SU-DHL-6 (cell line): Measurements from ENCODE around the gene PACS2.
A peak's percentile ranks its signal among the peaks of the same experiment; 100 is the strongest.

ENCODE experiments used
- H2AFZ ChIP-seq: fragments of 200-600 bp; sonication (generic); 2 replicates; pipeline ENCODE4 v1.6.1; 2014; ENCODE audit warnings: low read depth, mild to moderate bottlenecking, moderate library complexity, mixed read lengths, antibody characterized with exemption, low read length; ENCODE audit not compliant: severe bottlenecking
- H3F3A ChIP-seq: fragments of 200-600 bp; shearing (Covaris generic); 2 replicates; pipeline ENCODE4 v1.6.0; 2016; ENCODE audit warnings: antibody characterized with exemption, mild to moderate bottlenecking; ENCODE audit not compliant: insufficient read depth
- H3K27ac ChIP-seq: fragments of 200-600 bp; sonication (generic); 2 replicates; pipeline ENCODE4 v1.5.1; 2016; ENCODE audit warnings: low read depth, mild to moderate bottlenecking, low read length, moderate library complexity, mixed read lengths
- H3K27me3 ChIP-seq: fragments of 200-600 bp; sonication (generic), shearing (Covaris generic); 2 replicates; pipeline ENCODE4 v1.6.0; 2014; ENCODE audit warnings: mild to moderate bottlenecking, low read length
- H3K36me3 ChIP-seq: fragments of 200-600 bp; sonication (generic); 2 replicates; pipeline ENCODE4 v1.6.1; 2014; ENCODE audit warnings: mild to moderate bottlenecking, low read length, mixed read lengths
- H3K4me2 ChIP-seq: fragments of 300-600, 200-600 bp; shearing (Covaris generic), sonication (generic); 2 replicates; pipeline ENCODE4 v1.6.0; 2014; ENCODE audit warnings: low read length, low read depth, mild to moderate bottlenecking; ENCODE audit not compliant: poor library complexity, severe bottlenecking
- H3K4me3 ChIP-seq: fragments of 200-600 bp; sonication (generic); 2 replicates; pipeline ENCODE4 v1.5.1; 2014; ENCODE audit warnings: antibody characterized with exemption, low read length, mild to moderate bottlenecking, mixed read lengths; ENCODE audit not compliant: insufficient read depth, poor library complexity, severe bottlenecking
- H3K79me2 ChIP-seq: fragments of 200-600 bp; sonication (generic); 2 replicates; pipeline ENCODE4 v1.6.1; 2014; ENCODE audit warnings: mild to moderate bottlenecking, low read length, moderate library complexity; ENCODE audit not compliant: insufficient read depth
- H3K9ac ChIP-seq: fragments of 200-600 bp; sonication (generic); 2 replicates; pipeline ENCODE4 v1.7.0; 2014; ENCODE audit warnings: mild to moderate bottlenecking, low read length
- H3K9me2 ChIP-seq: fragments of 200-600 bp; sonication (generic); replicated peaks from 2 replicates; pipeline ENCODE4 v1.6.1; 2014; ENCODE audit warnings: low read length; ENCODE audit not compliant: insufficient read depth
- H3K9me3 ChIP-seq: fragments of 200-600 bp; sonication (generic); 2 replicates; pipeline ENCODE4 v1.6.1; 2014; ENCODE audit warnings: low read length, mixed read lengths; ENCODE audit not compliant: insufficient read depth
- H4K20me1 ChIP-seq: fragments of 200-600 bp; sonication (generic); 2 replicates; pipeline ENCODE4 v1.6.1; 2014; ENCODE audit warnings: low read depth, mild to moderate bottlenecking, antibody characterized with exemption, low read length, moderate library complexity, mixed read lengths
- EZH2phosphoT487 ChIP-seq: fragments of 200-600 bp; sonication (generic), shearing (Covaris generic); conservative IDR thresholded peaks from 2 replicates; pipeline ENCODE4 v1.6.1; 2018; ENCODE audit warnings: mild to moderate bottlenecking, antibody characterized with exemption, low read length, moderate library complexity, mixed read lengths
- TF ChIP-seq, protein P1 (sequence below): fragments of 200-600 bp; sonication (generic); IDR thresholded peaks from one replicate; pipeline ENCODE4 v1.5.1; 2017; ENCODE audit warnings: antibody characterized with exemption, mild to moderate bottlenecking, low read length, moderate library complexity; ENCODE audit not compliant: insufficient read depth, poor library complexity, severe bottlenecking

The PACS2 gene

DNA sequence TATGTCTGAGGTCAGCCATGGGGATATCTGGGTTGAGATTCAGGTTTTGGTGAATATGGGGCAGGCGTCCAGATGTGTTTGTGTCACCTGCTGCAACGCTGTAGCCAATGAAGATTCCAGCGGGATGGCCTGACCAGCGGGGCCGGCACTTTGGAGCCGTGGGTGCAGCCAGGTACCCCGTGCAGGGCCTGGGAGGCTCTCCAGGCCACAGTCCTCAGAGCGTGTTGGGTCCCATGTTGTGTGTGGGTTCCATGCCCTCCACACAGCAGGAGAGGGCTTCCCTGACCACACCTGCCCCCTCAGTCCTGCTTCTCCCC is 80.9 kb downstream of the PACS2 start:
- H3K27ac ChIP-seq: no peak overlapping the region
- H3K4me2 ChIP-seq: no peak overlapping the region
- no peaks in the 10 kb centered on the region for H3K36me3 ChIP-seq
- no peak overlapping the region for H2AFZ ChIP-seq
- no peaks in the 10 kb centered on the region for H3K27me3 ChIP-seq
- no peaks in the 10 kb centered on the region for H3K9me3 ChIP-seq
- H3K9me2 ChIP-seq: no peaks in the 10 kb centered on the region
- no peak overlapping the region for H3K4me3 ChIP-seq
- no peaks in the 10 kb centered on the region for H4K20me1 ChIP-seq
- H3K79me2 ChIP-seq: peaks cover 14% of the 10 kb centered on the region; the same call in 1 of the 2 replicates
- H3K9ac ChIP-seq: no peak overlapping the region
- TF ChIP-seq EZH2phosphoT487: no peak
- TF ChIP-seq, protein P1, sequence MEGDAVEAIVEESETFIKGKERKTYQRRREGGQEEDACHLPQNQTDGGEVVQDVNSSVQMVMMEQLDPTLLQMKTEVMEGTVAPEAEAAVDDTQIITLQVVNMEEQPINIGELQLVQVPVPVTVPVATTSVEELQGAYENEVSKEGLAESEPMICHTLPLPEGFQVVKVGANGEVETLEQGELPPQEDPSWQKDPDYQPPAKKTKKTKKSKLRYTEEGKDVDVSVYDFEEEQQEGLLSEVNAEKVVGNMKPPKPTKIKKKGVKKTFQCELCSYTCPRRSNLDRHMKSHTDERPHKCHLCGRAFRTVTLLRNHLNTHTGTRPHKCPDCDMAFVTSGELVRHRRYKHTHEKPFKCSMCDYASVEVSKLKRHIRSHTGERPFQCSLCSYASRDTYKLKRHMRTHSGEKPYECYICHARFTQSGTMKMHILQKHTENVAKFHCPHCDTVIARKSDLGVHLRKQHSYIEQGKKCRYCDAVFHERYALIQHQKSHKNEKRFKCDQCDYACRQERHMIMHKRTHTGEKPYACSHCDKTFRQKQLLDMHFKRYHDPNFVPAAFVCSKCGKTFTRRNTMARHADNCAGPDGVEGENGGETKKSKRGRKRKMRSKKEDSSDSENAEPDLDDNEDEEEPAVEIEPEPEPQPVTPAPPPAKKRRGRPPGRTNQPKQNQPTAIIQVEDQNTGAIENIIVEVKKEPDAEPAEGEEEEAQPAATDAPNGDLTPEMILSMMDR: no peak
- no peaks in the 10 kb centered on the region; the same call in 1 of the 2 replicates for H3F3A ChIP-seq

GRCh38 chr14:105397350-105397931 is 82.9 kb downstream of the PACS2 start:
- peaks cover 14% of the 10 kb centered on the region; the same call in 1 of the 2 replicates for H3K79me2 ChIP-seq
- H3K27me3 ChIP-seq: no peaks in the 10 kb centered on the region
- TF ChIP-seq, protein P1: no peak
- no peak for TF ChIP-seq EZH2phosphoT487
- H4K20me1 ChIP-seq: no peaks in the 10 kb centered on the region
- H3K9ac ChIP-seq: peak overlapping the region; percentile 82
- H3F3A ChIP-seq: no peaks in the 10 kb centered on the region; the same call in 1 of the 2 replicates
- peak overlapping the region; percentile 84 for H3K4me2 ChIP-seq
- no peaks in the 10 kb centered on the region for H3K9me3 ChIP-seq
- no peaks in the 10 kb centered on the region for H3K9me2 ChIP-seq
- H3K4me3 ChIP-seq: peak overlapping the region; percentile 68
- peaks cover 5% of the 10 kb centered on the region; the same call in 1 of the 2 replicates for H3K36me3 ChIP-seq
- peak overlapping the region; percentile 75 for H3K27ac ChIP-seq
- peak overlapping the region; percentile 82 for H2AFZ ChIP-seq

GRCh38 chr14:105398044-105398725 is 83.6 kb downstream of the PACS2 start, which contains the start of gene TEX22:
TEX22 (plus strand) TSS chr14:105398538; CDS start chr14:105399341, 803 bp downstream.
- TF ChIP-seq, protein P1: peak; percentile 32
- TF ChIP-seq EZH2phosphoT487: no peak
- H3K36me3 ChIP-seq: peaks cover 5% of the 10 kb centered on the region; the same call in 1 of the 2 replicates
- peak within 1 kb of the TSS; percentile 84 for H3K4me2 ChIP-seq
- H3K27ac ChIP-seq: peak within 1 kb of the TSS; percentile 75
- H3K4me3 ChIP-seq: peak within 1 kb of the TSS; percentile 68
- H3K27me3 ChIP-seq: no peaks in the 10 kb centered on the region
- H3K9me2 ChIP-seq: no peaks in the 10 kb centered on the region
- H2AFZ ChIP-seq: peak within 1 kb of the TSS; percentile 82
- no peaks in the 10 kb centered on the region; the same call in 1 of the 2 replicates for H3F3A ChIP-seq
- H4K20me1 ChIP-seq: no peaks in the 10 kb centered on the region
- no peaks in the 10 kb centered on the region for H3K9me3 ChIP-seq
- peak within 1 kb of the TSS; percentile 82 for H3K9ac ChIP-seq
- peaks cover 14% of the 10 kb centered on the region; the same call in 1 of the 2 replicates for H3K79me2 ChIP-seq
